OCI-M2 (cell line): ENCODE measurements around the gene PTPRN2.

Experiments used
- DNase-seq: peaks from one replicate; lab custom pipeline; 2025; ENCODE audit not compliant: unreplicated experiment; lab: John Stamatoyannopoulos, UW

The PTPRN2 gene

GRCh38 chr7:157834501-157835163, 753.0 kb downstream of the PTPRN2 start:
- no peak for DNase-seq

GRCh38 chr7:157832866-157833607, 754.6 kb downstream of the PTPRN2 start:
- no peak for DNase-seq

GRCh38 chr7:157832421-157832820, 755.2 kb downstream of the PTPRN2 start:
- DNase-seq: no peak

- DNase-seq: no peak
Measured at GRCh38 chr7:157832006-157832405, 755.6 kb downstream of the PTPRN2 start.

GRCh38 chr7:157831143-157831905, 756.3 kb downstream of the PTPRN2 start:
- DNase-seq: no peak

GRCh38 chr7:157830331-157830730, 757.3 kb downstream of the PTPRN2 start:
- no peak for DNase-seq

GRCh38 chr7:157829491-157829890, 758.1 kb downstream of the PTPRN2 start:
- DNase-seq: no peak

- DNase-seq: no peak
Measured at GRCh38 chr7:157828881-157829280, 758.7 kb downstream of the PTPRN2 start.

GRCh38 chr7:157828190-157828589, 759.4 kb downstream of the PTPRN2 start:
- DNase-seq: no peak

- DNase-seq: no peak
Measured at GRCh38 chr7:157827863-157828160, 759.8 kb downstream of the PTPRN2 start.

GRCh38 chr7:157827045-157827862, 760.4 kb downstream of the PTPRN2 start:
- DNase-seq: no peak

- no peak for DNase-seq
Measured at GRCh38 chr7:157826566-157826965, 761.1 kb downstream of the PTPRN2 start.

- no peak for DNase-seq
Measured at GRCh38 chr7:157825325-157825724, 762.3 kb downstream of the PTPRN2 start.

- no peak for DNase-seq
Measured at GRCh38 chr7:157824819-157825121, 762.9 kb downstream of the PTPRN2 start.

GRCh38 chr7:157824011-157824818, 763.4 kb downstream of the PTPRN2 start:
- no peak for DNase-seq

GRCh38 chr7:157822688-157823031, 765.0 kb downstream of the PTPRN2 start:
- no peak for DNase-seq

- no peak for DNase-seq
Measured at GRCh38 chr7:157821959-157822687, 765.5 kb downstream of the PTPRN2 start.

GRCh38 chr7:157820796-157821195, 766.8 kb downstream of the PTPRN2 start:
- no peak for DNase-seq

GRCh38 chr7:157819455-157819807, 768.2 kb downstream of the PTPRN2 start:
- no peak for DNase-seq
